ENCODE data around the gene ADAMTS17. TPM values are rescaled to one million over a fixed set of nuclear protein-coding genes. Genes with fewer than 3 reads are reported as not detected.

The ADAMTS17 gene
- total and polyA plus RNA-seq, 4 donors, result 0.28 to 46.9 (median 9.1) TPM

DNA sequence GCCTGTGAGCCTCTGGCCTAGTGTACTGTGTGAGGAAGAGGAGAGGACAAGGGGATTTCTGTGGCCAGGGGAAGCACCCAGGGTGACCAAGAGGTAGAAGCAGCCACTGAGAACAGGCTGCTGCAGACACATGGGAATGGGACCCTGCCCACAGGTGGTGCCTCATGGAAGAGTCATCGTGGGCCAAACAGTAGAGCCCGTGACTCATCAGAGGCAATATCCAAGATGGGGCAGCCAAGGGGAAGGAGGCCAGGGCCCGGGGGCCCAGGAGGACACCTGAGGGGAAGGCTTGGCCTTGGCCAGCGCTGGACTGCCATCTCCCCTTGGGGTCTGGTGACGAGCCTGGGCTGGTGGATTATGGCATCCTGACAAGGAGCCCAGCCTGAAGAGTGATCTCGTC, 333.5 kb downstream of the ADAMTS17 start:
- no peak overlapping the region for H3K4me3 ChIP-seq (ENCODE audit: low read depth in 1 of 3, low read length in 3 of 3)

GRCh38 chr15:100007609-100008008, 334.2 kb downstream of the ADAMTS17 start:
- H3K4me1 ChIP-seq (ENCODE audit: control insufficient read depth in 4 of 4, insufficient read depth in 4 of 4, low read length in 3 of 4), result no peaks in the 10 kb centered on the region
- DNase-seq (ENCODE audit: low spot score), result no peak
- no peaks in the 10 kb centered on the region for H3K9me3 ChIP-seq (ENCODE audit: control insufficient read depth in 4 of 4, low read length in 3 of 4)
- H3K36me3 ChIP-seq (ENCODE audit: control insufficient read depth in 4 of 4, insufficient read depth in 3 of 4, low read depth in 1 of 4, low read length in 3 of 4), result no peaks in the 10 kb centered on the region
- no peak overlapping the region for H3K27ac ChIP-seq (ENCODE audit: low read depth in 1 of 2, low read length in 2 of 2)
- TF ChIP-seq FOXA2 (IDR thresholded peaks at IDR 0.05) (no peak), HNF4G (IDR thresholded peaks at IDR 0.05) (no peak), MAX (IDR thresholded peaks at IDR 0.05) (no peak), REST (IDR thresholded peaks at IDR 0.05) (no peak), FOXA1 (IDR thresholded peaks at IDR 0.05) (no peak), RAD21 (IDR thresholded peaks at IDR 0.05) (no peak), YY1 (IDR thresholded peaks at IDR 0.05) (no peak), HNF4A (conservative IDR thresholded peaks at IDR 0.05) (no peak), NR2F2 (IDR thresholded peaks at IDR 0.05) (no peak), RXRA (IDR thresholded peaks at IDR 0.05) (no peak), JUND (IDR thresholded peaks at IDR 0.05) (no peak), ATF3 (IDR thresholded peaks at IDR 0.05) (no peak), SP1 (IDR thresholded peaks at IDR 0.05) (no peak), TAF1 (conservative IDR thresholded peaks at IDR 0.05) (no peak)
- TF ChIP-seq, protein P1, sequence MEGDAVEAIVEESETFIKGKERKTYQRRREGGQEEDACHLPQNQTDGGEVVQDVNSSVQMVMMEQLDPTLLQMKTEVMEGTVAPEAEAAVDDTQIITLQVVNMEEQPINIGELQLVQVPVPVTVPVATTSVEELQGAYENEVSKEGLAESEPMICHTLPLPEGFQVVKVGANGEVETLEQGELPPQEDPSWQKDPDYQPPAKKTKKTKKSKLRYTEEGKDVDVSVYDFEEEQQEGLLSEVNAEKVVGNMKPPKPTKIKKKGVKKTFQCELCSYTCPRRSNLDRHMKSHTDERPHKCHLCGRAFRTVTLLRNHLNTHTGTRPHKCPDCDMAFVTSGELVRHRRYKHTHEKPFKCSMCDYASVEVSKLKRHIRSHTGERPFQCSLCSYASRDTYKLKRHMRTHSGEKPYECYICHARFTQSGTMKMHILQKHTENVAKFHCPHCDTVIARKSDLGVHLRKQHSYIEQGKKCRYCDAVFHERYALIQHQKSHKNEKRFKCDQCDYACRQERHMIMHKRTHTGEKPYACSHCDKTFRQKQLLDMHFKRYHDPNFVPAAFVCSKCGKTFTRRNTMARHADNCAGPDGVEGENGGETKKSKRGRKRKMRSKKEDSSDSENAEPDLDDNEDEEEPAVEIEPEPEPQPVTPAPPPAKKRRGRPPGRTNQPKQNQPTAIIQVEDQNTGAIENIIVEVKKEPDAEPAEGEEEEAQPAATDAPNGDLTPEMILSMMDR (IDR thresholded peaks at IDR 0.05; ENCODE audit: low read depth, low read length, missing input control), result no peak
- TF ChIP-seq, protein P2, sequence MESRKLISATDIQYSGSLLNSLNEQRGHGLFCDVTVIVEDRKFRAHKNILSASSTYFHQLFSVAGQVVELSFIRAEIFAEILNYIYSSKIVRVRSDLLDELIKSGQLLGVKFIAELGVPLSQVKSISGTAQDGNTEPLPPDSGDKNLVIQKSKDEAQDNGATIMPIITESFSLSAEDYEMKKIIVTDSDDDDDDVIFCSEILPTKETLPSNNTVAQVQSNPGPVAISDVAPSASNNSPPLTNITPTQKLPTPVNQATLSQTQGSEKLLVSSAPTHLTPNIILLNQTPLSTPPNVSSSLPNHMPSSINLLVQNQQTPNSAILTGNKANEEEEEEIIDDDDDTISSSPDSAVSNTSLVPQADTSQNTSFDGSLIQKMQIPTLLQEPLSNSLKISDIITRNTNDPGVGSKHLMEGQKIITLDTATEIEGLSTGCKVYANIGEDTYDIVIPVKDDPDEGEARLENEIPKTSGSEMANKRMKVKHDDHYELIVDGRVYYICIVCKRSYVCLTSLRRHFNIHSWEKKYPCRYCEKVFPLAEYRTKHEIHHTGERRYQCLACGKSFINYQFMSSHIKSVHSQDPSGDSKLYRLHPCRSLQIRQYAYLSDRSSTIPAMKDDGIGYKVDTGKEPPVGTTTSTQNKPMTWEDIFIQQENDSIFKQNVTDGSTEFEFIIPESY (IDR thresholded peaks at IDR 0.05), result no peak
- 93% methylated on average over 10 of the region's 10 CpGs for WGBS
- H3K9ac ChIP-seq (ENCODE audit: low read depth in 1 of 2, low read length in 2 of 2), result no peak overlapping the region
- no peak overlapping the region for H3K4me3 ChIP-seq (ENCODE audit: low read depth in 1 of 3, low read length in 3 of 3)
- H3K27me3 ChIP-seq (ENCODE audit: control insufficient read depth in 4 of 4, insufficient read depth in 4 of 4, low read length in 3 of 4), result no peaks in the 10 kb centered on the region

More for the DNA sequence above, 333.5 kb downstream of the ADAMTS17 start:
- Histone ChIP-seq H3K9me3 (ENCODE audit: control insufficient read depth in 4 of 4, low read length in 3 of 4) (no peaks in the 10 kb centered on the region), H3K36me3 (ENCODE audit: control insufficient read depth in 4 of 4, insufficient read depth in 3 of 4, low read depth in 1 of 4, low read length in 3 of 4) (no peaks in the 10 kb centered on the region), H3K27ac (ENCODE audit: low read depth in 1 of 2, low read length in 2 of 2) (no peak overlapping the region), H3K4me1 (ENCODE audit: control insufficient read depth in 4 of 4, insufficient read depth in 4 of 4, low read length in 3 of 4) (no peaks in the 10 kb centered on the region), H3K27me3 (ENCODE audit: control insufficient read depth in 4 of 4, insufficient read depth in 4 of 4, low read length in 3 of 4) (no peaks in the 10 kb centered on the region), H3K9ac (ENCODE audit: low read depth in 1 of 2, low read length in 2 of 2) (no peak overlapping the region)
- TF ChIP-seq HNF4G (IDR thresholded peaks at IDR 0.05) (no peak), NR2F2 (IDR thresholded peaks at IDR 0.05) (no peak), YY1 (IDR thresholded peaks at IDR 0.05) (no peak), HNF4A (conservative IDR thresholded peaks at IDR 0.05) (no peak)
- DNase-seq (ENCODE audit: low spot score), result no peak
- 93% methylated on average over 6 of the region's 6 CpGs for WGBS
